Activated naive CD4-positive, alpha-beta T cell treated with anti-CD3 and anti-CD28 coated beads, Interleukin-2, amount 50 U/mL, for 16 hours (primary cell): Measurements from ENCODE around the gene NPHP4.
A peak's percentile ranks its signal among the peaks of the same experiment; 100 is the strongest.

Experiments used
- DNase-seq: peaks from one replicate; pipeline ENCODE4 v3.0.0-alpha.2; 2020

NPHP4 gene

GRCh38 chr1:5988596-5989285 is 3.5 kb downstream of the NPHP4 start:
- no peak for DNase-seq

- no peak for DNase-seq
These were observed 6.2 kb downstream of the NPHP4 start for GRCh38 chr1:5986018-5986417.

GRCh38 chr1:5985250-5985649 is 7.0 kb downstream of the NPHP4 start:
- DNase-seq = no peak

GRCh38 chr1:5983361-5984103 is 8.7 kb downstream of the NPHP4 start:
- DNase-seq = no peak

- DNase-seq = no peak
These were observed 9.4 kb downstream of the NPHP4 start for GRCh38 chr1:5982868-5983267.

- DNase-seq = no peak
These were observed 9.9 kb downstream of the NPHP4 start for GRCh38 chr1:5982276-5982675.

GRCh38 chr1:5981009-5981380 is 11.2 kb downstream of the NPHP4 start:
- no peak for DNase-seq

- DNase-seq = no peak
These were observed 11.8 kb downstream of the NPHP4 start for GRCh38 chr1:5980314-5981008.

- DNase-seq = no peak
These were observed 12.5 kb downstream of the NPHP4 start for GRCh38 chr1:5979536-5980313.

GRCh38 chr1:5978452-5978851 is 13.8 kb downstream of the NPHP4 start:
- DNase-seq = no peak

GRCh38 chr1:5977494-5978444 is 14.5 kb downstream of the NPHP4 start:
- DNase-seq = no peak

GRCh38 chr1:5976726-5977493 is 15.3 kb downstream of the NPHP4 start:
- no peak for DNase-seq

GRCh38 chr1:5976231-5976630 is 16.0 kb downstream of the NPHP4 start:
- no peak for DNase-seq

- peak; percentile 48 for DNase-seq
These were observed 16.9 kb downstream of the NPHP4 start for GRCh38 chr1:5975133-5975880.

- DNase-seq = no peak
These were observed 17.6 kb downstream of the NPHP4 start for GRCh38 chr1:5974631-5975030.

- no peak for DNase-seq
These were observed 18.5 kb downstream of the NPHP4 start for GRCh38 chr1:5973771-5974170.

GRCh38 chr1:5972198-5972520 is 20.1 kb downstream of the NPHP4 start:
- DNase-seq = no peak

GRCh38 chr1:5971471-5972197 is 20.6 kb downstream of the NPHP4 start:
- DNase-seq = no peak

- DNase-seq = no peak
These were observed 21.5 kb downstream of the NPHP4 start for GRCh38 chr1:5970610-5971273.
